Heart left ventricle (tissue), 16 donors: ENCODE data around the gene EMX2. TPM values are rescaled to one million over a fixed set of nuclear protein-coding genes. Genes with fewer than 3 reads are reported as not detected.
"Not testable (repeated sequence)": the region's sequence is repeated elsewhere in the genome, so short reads cannot be mapped to it uniquely, and the experiment has no call there.

ENCODE experiments used
- ATAC-seq, 4 donors: fragments of 200-7000 bp; cut with Tn5 transposase; one replicate each; pipeline ENCODE4 v1.9.1; 2020 to 2022; ENCODE audit warnings: moderate library complexity in 4 of 4, mild to moderate bottlenecking in 3 of 4, moderate number of reproducible peaks in 1 of 4
- DNase-seq, 5 donors: peaks; one replicate each; pipeline ENCODE4 v3.0.0-alpha.2; 2020
- H3K27ac ChIP-seq, 12 donors: fragments of 200-600 bp; sonication (generic) in 4 of 12; one replicate each; pipeline versions ENCODE4 v1.5.0 to v1.8.0; 2016 to 2022; ENCODE audit warnings: mild to moderate bottlenecking in 2 of 12
- H3K27me3 ChIP-seq, 9 donors: fragments of 200-600 bp; sonication (generic) in 2 of 9; one replicate each; pipeline versions ENCODE4 v1.5.1 to v1.8.0; 2016 to 2022; ENCODE audit warnings: mild to moderate bottlenecking in 3 of 9
- H3K36me3 ChIP-seq, 9 donors: fragments of 200-600 bp; sonication (generic) in 2 of 9; one replicate each; pipeline versions ENCODE4 v1.5.0 to v1.8.0; 2018 to 2022; ENCODE audit warnings: mild to moderate bottlenecking in 2 of 9
- H3K4me1 ChIP-seq, 12 donors: fragments of 200-600 bp; sonication (generic) in 4 of 12; one replicate each; pipeline versions ENCODE4 v1.5.0 to v1.8.0; 2016 to 2022; ENCODE audit warnings: mild to moderate bottlenecking in 3 of 12
- H3K4me3 ChIP-seq, 12 donors: fragments of 200-600 bp; sonication (generic) in 4 of 12; one replicate each; pipeline versions ENCODE4 v1.5.0 to v1.8.0; 2017 to 2022; ENCODE audit warnings: mild to moderate bottlenecking in 9 of 12, moderate library complexity in 4 of 12
- H3K9me3 ChIP-seq, 12 donors: fragments of 200-600 bp; sonication (generic) in 4 of 12; one replicate each; pipeline versions ENCODE4 v1.5.0 to v1.8.0; 2016 to 2022; ENCODE audit warnings: mild to moderate bottlenecking in 1 of 12
- POLR2A ChIP-seq, 2 donors: fragments of 450-650 bp; IDR thresholded peaks; one replicate each; pipeline ENCODE4 v1.6.1; 2017; ENCODE audit warnings: antibody characterized with exemption in 2 of 2, mild to moderate bottlenecking in 2 of 2, moderate library complexity in 2 of 2
- WGBS, 4 donors: extraction: QIAGEN DNeasy Blood & Tissue Kit in 2 of 4; methylation state at CpG; one replicate each; pipeline versions ENCODE4 v1.1.5 to v1.1.7; 2013 to 2018; 5-methylcytosine and 5-hydroxymethylcytosine counted together
- intact Hi-C, 10 donors: fragments of 100-400 bp; cut with DNase I; formaldehyde crosslinking; loops; one replicate each; pipeline versions ENCODE4 v1.11.1 to v1.14.2; 2022
- polyA plus RNA-seq, 2 donors: library from polyadenylated mRNA; stranded (reverse); fragments of 200-250 nt; gene quantifications; one replicate each; pipeline ENCODE4 v1.2.3, GENCODE V29; 2013
- total RNA-seq, 9 donors: library from RNA; depleted of rRNA in 2 of 9; stranded (reverse); fragments of >200 nt in 2 of 9; fragmentation: NEBNext Ultra II Directional in 3 of 9; extraction: Animal tissue kit (Norgen Biotek cat#: 25700) in 3 of 9; gene quantifications; one replicate each; pipeline versions ENCODE4 v1.1.0 to v1.2.4, GENCODE V29; 2016 to 2023
- TF ChIP-seq, protein P1 (sequence below), 12 donors: fragments of 200-600 bp; sonication (generic) in 4 of 12; IDR thresholded peaks; one replicate each; pipeline versions ENCODE4 v1.5.0 to v1.8.0; 2018 to 2022; ENCODE audit warnings: antibody characterized with exemption in 12 of 12, mild to moderate bottlenecking in 5 of 12
- donor health status: ischemic (EF 13 %, LVEDD 7.1; RV severe dilation, severe dysfunction).
- donor health status: healthy with polysubstance abuse.
- donor health status: DM: no; HTN: yes; CAD: no.
- donor health status: DM: no; HTN: no; CAD: no.
- donor health status: ischemic (EF 25% LVEDD 6.9; RV normal size, moderate dysfunction).
- donor health status: ischemic (EF 25% LVEDD 5.7; RV mildly dilated, moderate dysfunction).
- donor health status: healthy.
- donor health status: DM: yes; HTN: yes; CAD: no.
- donor health status: ischemic (EF 35%, LVEDD 5.7; RV mildly dilated, moderate dysfunction).
- donor health status: nonischemic (EF 11% LVEDD 7.7; RV severe dilation, severe dysfunction).
- donor health status: DM: yes; HTN: yes; CAD: no.
- donor health status: PGD.
- donor health status: ischemic (EF 29% LVEDD 5.4; RV normal size, mild dysfunction).
- donor health status: nonischemic (EF 23%, LVEDD 6.1; RV moderate dilation, normal function).

EMX2 gene
- total and polyA plus RNA-seq, 11 donors: 0.06 to 0.54 (median 0.19) TPM; not detected in 4

DNA sequence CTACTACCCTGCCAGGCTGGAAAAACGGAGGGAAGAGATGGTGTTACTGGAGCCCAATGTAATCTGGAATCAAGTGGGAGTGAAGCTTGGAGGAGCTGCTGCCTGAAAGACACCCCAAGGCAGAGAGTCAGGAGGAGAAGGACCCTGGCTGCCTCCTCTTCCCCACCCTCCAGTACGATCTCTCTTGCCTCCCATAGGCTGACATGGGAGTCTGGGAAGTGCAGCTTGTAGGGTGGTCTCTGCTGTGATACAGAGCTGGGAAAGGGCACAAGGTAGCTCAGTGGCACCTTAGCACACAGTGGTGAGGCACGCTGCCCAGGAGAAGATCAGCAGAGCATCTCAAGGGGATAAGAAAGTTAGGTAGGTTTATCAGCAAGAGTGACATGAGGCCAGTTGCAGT lies 35.9 kb downstream of the EMX2 start:
- H3K4me3 ChIP-seq: no peak overlapping the region
- no peaks in the 10 kb centered on the region for H3K36me3 ChIP-seq
- no peak for ATAC-seq
- H3K9me3 ChIP-seq: no peaks in the 10 kb centered on the region
- intact Hi-C loops: no loop called here
- WGBS, 4 donors: 51 to 67% (median 61%) methylated on average over 3 of the region's 3 CpGs
- TF ChIP-seq, protein P1, sequence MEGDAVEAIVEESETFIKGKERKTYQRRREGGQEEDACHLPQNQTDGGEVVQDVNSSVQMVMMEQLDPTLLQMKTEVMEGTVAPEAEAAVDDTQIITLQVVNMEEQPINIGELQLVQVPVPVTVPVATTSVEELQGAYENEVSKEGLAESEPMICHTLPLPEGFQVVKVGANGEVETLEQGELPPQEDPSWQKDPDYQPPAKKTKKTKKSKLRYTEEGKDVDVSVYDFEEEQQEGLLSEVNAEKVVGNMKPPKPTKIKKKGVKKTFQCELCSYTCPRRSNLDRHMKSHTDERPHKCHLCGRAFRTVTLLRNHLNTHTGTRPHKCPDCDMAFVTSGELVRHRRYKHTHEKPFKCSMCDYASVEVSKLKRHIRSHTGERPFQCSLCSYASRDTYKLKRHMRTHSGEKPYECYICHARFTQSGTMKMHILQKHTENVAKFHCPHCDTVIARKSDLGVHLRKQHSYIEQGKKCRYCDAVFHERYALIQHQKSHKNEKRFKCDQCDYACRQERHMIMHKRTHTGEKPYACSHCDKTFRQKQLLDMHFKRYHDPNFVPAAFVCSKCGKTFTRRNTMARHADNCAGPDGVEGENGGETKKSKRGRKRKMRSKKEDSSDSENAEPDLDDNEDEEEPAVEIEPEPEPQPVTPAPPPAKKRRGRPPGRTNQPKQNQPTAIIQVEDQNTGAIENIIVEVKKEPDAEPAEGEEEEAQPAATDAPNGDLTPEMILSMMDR (IDR thresholded peaks at IDR 0.05): no peak
- TF ChIP-seq POLR2A (IDR thresholded peaks at IDR 0.05): no peak
- no peak overlapping the region for H3K27ac ChIP-seq
- no peaks in the 10 kb centered on the region for H3K4me1 ChIP-seq
- peaks cover 0 to 28% (median 0%) of the 10 kb centered on the region in 9 donors for H3K27me3 ChIP-seq
- DNase-seq: no peak

DNA sequence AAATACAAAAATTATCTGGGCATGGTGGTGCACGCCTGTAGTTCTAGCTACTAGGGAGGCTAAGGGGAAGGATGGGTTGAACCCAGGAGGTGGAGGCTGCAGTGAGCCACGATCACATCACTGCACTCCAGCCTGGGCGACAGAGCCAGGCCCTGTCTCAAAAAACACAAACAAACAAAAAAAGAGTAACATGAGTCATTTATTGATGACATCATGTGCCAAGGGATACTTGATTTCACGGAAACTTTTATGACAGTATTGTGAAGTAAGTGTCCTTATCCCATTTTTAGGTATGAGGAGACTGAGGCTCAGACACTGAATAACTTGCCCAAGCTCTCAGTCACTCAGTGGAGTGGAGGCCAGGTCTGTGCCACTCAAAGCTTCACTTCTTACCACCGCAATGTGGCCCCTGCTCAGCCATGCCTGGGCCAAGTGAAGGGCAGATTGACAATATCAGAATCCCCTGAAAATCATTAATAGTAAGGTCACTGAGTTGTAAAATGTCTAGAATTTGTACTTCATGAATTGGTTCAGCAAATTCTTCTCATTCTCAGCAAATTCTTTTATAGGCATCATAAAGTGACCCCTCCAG lies 36.5 kb downstream of the EMX2 start:
- DNase-seq (no peak), ATAC-seq (no peak)
- TF ChIP-seq, protein P1 (IDR thresholded peaks at IDR 0.05): no peak
- TF ChIP-seq POLR2A (IDR thresholded peaks at IDR 0.05): no peak
- Histone ChIP-seq H3K27ac (no peak overlapping the region), H3K4me3 (no peak overlapping the region), H3K36me3 (no peaks in the 10 kb centered on the region), H3K9me3 (no peaks in the 10 kb centered on the region), H3K4me1 (no peaks in the 10 kb centered on the region), H3K27me3 (peaks cover 0 to 29% (median 0%) of the 10 kb centered on the region in 9 donors)
- whole genome bisulfite sequencing, 4 donors: 80 to 85% (median 82%) methylated on average over 5 of the region's 5 CpGs
- intact Hi-C loops: no loop called here

DNA sequence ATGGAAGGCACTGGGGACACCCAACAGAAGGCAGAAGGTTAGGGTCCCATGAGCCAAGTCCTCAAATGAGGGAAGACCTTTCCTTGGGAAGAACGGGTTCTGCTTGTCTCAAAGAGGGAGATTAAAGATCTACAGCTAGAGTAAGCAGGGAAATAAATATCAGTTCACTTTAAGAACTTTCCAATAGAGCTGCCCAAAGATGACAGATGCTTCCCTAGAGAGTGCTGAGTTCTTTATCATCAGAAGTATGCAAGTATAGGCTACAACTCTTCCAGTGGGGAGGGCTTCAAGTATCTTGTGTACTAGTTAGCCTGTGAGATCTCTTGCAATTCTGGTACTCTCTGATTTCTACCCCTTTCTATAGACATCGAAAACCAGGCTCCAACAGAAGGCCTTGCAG lies 39.4 kb downstream of the EMX2 start:
- TF ChIP-seq, protein P1 (IDR thresholded peaks at IDR 0.05): no peak
- TF ChIP-seq POLR2A (IDR thresholded peaks at IDR 0.05): no peak
- 61 to 78% (median 68%) methylated on average over 2 of the region's 2 CpGs for WGBS, 4 donors
- Histone ChIP-seq H3K27ac (no peak overlapping the region), H3K9me3 (no peaks in the 10 kb centered on the region), H3K27me3 (peaks cover 0 to 23% (median 0%) of the 10 kb centered on the region in 9 donors), H3K36me3 (no peaks in the 10 kb centered on the region), H3K4me1 (no peaks in the 10 kb centered on the region), H3K4me3 (no peak overlapping the region)
- intact Hi-C loops: no loop called here
- DNase-seq (no peak), ATAC-seq (no peak)

DNA sequence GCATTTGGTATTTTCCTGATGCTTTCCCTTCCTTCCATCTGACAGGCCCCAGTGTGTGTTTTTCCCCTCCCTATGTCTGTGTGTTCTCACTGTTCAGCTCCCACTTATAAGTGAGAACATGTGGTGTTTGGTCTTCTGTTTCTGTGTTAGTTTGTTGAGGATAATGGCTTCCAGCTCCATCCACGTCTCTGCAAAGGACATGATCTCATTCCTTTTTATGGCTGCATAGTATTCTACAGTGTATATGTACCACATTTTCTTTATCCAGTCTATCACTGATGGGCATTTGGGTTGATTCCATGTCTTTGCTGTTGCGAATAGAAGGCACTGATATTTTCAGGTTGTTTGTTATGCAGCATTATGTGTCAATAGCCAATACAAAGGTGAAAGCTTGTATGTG lies 42.3 kb downstream of the EMX2 start:
- H3K27me3 ChIP-seq: peaks cover 0 to 20% (median 0%) of the 10 kb centered on the region in 9 donors
- H3K36me3 ChIP-seq, DNase-seq, H3K4me3 ChIP-seq, H3K4me1 ChIP-seq, ATAC-seq, H3K9me3 ChIP-seq, H3K27ac ChIP-seq, intact Hi-C loops: not testable (repeated sequence)
- 61 to 70% (median 64%) methylated on average over 2 of the region's 2 CpGs for WGBS, 4 donors

DNA sequence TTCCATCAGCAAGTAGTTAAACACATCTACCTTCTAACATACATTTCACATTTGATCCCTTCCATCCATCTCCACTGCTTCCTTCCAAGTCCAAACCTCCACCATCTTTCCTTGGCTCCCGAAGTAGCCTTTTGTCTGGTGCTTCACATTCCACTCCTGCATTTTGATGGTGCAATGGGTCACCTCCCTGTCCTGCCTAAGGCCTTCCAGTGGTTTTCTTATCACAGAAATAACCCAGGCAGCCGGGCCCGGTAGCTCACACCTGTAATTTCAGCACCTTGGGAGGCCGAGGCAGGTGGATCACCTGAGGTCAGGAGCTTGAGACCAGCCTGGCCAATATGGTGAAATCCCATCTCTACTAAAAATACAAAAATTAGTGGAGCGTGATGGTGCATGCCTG lies 44.5 kb downstream of the EMX2 start:
- Histone ChIP-seq H3K27me3 (peaks cover 0 to 26% (median 0%) of the 10 kb centered on the region in 9 donors), H3K27ac (no peak overlapping the region), H3K4me1 (no peaks in the 10 kb centered on the region), H3K4me3 (no peak overlapping the region), H3K36me3 (no peaks in the 10 kb centered on the region), H3K9me3 (no peaks in the 10 kb centered on the region)
- 82 to 89% (median 86%) methylated on average over 5 of the region's 5 CpGs for WGBS, 4 donors
- TF ChIP-seq, protein P1 (IDR thresholded peaks at IDR 0.05): no peak
- no peak for TF ChIP-seq POLR2A (IDR thresholded peaks at IDR 0.05)
- intact Hi-C loops: no loop called here
- ATAC-seq (no peak), DNase-seq (no peak)
